Adrenal gland (tissue), 5 donors: ENCODE measurements around the gene RYR3.

Experiments used
- POLR2A ChIP-seq, 2 donors: fragments of 450-650 bp; IDR thresholded peaks; one replicate each; pipeline ENCODE4 v1.6.1; 2017; ENCODE audit warnings: antibody characterized with exemption in 2 of 2, mild to moderate bottlenecking in 2 of 2, moderate library complexity in 1 of 2
- TF ChIP-seq, protein P1 (sequence below), 6 experiments: fragments of 450-650 bp in 4 of 6; fragments of 200-600 bp in 2 of 6; sonication (generic) in 1 of 6; IDR thresholded peaks; 1 replicate in 5 of 6; 2 replicates in 1 of 6; pipeline versions ENCODE4 v1.5.1 to v1.8.0; 2016 to 2021; ENCODE audit warnings: antibody characterized with exemption in 6 of 6, mild to moderate bottlenecking in 2 of 6, moderate library complexity in 1 of 6
- donor health status: DM: no; HTN: no; CAD: no.

- TF ChIP-seq, protein P1, sequence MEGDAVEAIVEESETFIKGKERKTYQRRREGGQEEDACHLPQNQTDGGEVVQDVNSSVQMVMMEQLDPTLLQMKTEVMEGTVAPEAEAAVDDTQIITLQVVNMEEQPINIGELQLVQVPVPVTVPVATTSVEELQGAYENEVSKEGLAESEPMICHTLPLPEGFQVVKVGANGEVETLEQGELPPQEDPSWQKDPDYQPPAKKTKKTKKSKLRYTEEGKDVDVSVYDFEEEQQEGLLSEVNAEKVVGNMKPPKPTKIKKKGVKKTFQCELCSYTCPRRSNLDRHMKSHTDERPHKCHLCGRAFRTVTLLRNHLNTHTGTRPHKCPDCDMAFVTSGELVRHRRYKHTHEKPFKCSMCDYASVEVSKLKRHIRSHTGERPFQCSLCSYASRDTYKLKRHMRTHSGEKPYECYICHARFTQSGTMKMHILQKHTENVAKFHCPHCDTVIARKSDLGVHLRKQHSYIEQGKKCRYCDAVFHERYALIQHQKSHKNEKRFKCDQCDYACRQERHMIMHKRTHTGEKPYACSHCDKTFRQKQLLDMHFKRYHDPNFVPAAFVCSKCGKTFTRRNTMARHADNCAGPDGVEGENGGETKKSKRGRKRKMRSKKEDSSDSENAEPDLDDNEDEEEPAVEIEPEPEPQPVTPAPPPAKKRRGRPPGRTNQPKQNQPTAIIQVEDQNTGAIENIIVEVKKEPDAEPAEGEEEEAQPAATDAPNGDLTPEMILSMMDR (IDR thresholded peaks at IDR 0.05) = no peak
- no peak for TF ChIP-seq POLR2A (IDR thresholded peaks at IDR 0.05)
Observed at GRCh38 chr15:33310481-33311311, at the start of gene RYR3.
